ENCODE data around the gene ACOT6.
"Not testable (repeated sequence)": the region's sequence is repeated elsewhere in the genome, so short reads cannot be mapped to it uniquely, and the experiment has no call there.

The ACOT6 gene

GRCh38 chr14:73602994-73603393 lies 9.3 kb upstream of the ACOT6 start:
- DNase-seq: no peak

- DNase-seq: no peak
Measured at GRCh38 chr14:73606271-73606670, 6.0 kb upstream of the ACOT6 start.

- no peak for DNase-seq
Measured at GRCh38 chr14:73607241-73607640, 5.1 kb upstream of the ACOT6 start.

- no peak for DNase-seq
Measured at GRCh38 chr14:73610687-73611086, 1.6 kb upstream of the ACOT6 start.

DNA sequence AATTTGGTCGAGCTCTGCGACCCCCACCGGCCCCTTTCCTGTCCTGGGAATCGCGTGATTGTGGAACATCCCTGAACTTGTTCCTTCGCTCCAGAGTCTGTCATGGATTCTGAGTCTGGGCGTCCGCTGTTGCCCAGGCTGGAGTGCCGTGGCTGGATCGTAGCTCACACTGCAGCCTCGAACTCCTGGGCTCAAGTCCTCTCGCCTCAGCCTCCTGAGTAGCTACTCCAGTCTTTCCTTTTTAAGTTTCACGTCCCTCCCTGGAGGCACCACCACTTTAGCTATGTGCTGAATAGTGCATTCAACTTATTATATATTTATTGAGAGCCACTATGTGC lies 698 bp downstream of the ACOT6 start:
- peak in 1 of 2 experiments; percentile 61 for DNase-seq

DNA sequence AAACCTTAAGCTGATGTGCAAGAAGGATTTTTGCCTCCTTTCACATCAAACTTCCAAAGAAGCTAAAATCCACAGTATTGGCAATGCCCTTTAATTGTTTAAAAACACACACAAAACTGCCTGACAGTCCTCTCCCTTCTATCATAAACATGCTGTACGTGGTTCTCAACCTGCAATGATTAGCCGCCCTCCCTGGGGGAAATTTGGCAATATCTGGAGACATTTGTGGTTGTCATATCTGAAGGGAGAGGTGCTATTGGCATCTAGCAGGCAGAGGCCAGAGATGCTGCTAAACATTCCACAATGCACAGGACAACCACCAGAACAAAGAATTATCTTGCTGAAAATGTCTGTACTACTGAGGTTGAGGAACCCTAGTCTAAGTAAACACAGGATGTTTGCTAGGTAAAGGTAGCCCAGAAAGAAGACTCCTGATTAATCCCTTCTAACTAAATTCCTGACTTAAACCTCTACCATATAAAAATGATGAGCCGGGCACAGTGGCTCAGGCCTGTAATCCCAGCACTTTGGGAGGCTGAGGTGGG lies 1.2 kb downstream of the ACOT6 start:
- DNase-seq: no peak

GRCh38 chr14:73616831-73617230 lies 4.5 kb downstream of the ACOT6 start:
- DNase-seq: no peak

GRCh38 chr14:73619524-73619923 lies 7.2 kb downstream of the ACOT6 start:
- DNase-seq: no peak

GRCh38 chr14:73620268-73620667 lies 8.0 kb downstream of the ACOT6 start:
- DNase-seq: no peak

- DNase-seq: no peak
Measured at GRCh38 chr14:73623504-73624054, 11.3 kb downstream of the ACOT6 start.

DNA sequence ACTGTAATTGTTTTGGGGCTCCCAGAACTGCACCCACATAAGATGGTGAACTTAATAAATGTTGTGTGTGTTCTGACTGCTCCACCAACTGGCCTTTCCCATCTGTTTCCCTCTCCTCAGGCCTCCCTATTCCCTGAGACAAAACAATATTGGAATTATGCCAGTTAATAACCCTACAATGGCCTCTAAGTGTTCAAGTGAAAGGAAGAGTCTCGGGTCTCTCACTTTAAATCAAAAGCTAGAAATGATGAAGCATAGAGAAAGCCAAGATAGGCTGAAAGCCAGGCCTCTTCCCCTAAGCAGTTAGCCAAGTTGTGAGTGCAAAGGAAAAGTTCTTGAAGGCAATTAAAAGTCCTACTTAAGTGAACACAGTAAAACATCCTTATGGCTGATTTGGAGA lies 13.4 kb downstream of the ACOT6 start:
- DNase-seq: no peak

- DNase-seq: no peak
Measured at GRCh38 chr14:73627151-73627558, 14.8 kb downstream of the ACOT6 start.

GRCh38 chr14:73630009-73630780 lies 17.9 kb downstream of the ACOT6 start:
- no peak for DNase-seq

GRCh38 chr14:73633116-73634010 lies 21.0 kb downstream of the ACOT6 start:
- DNase-seq: peak; percentile 77 to 87

- DNase-seq: peak; percentile 62 to 92
Measured at GRCh38 chr14:73634011-73634833, 21.9 kb downstream of the ACOT6 start.

GRCh38 chr14:73636355-73636754 lies 24.0 kb downstream of the ACOT6 start:
- DNase-seq: not testable (repeated sequence)

GRCh38 chr14:73637830-73638229 lies 25.5 kb downstream of the ACOT6 start:
- DNase-seq: no peak

GRCh38 chr14:73640796-73641365 lies 28.6 kb downstream of the ACOT6 start:
- DNase-seq: no peak

DNA sequence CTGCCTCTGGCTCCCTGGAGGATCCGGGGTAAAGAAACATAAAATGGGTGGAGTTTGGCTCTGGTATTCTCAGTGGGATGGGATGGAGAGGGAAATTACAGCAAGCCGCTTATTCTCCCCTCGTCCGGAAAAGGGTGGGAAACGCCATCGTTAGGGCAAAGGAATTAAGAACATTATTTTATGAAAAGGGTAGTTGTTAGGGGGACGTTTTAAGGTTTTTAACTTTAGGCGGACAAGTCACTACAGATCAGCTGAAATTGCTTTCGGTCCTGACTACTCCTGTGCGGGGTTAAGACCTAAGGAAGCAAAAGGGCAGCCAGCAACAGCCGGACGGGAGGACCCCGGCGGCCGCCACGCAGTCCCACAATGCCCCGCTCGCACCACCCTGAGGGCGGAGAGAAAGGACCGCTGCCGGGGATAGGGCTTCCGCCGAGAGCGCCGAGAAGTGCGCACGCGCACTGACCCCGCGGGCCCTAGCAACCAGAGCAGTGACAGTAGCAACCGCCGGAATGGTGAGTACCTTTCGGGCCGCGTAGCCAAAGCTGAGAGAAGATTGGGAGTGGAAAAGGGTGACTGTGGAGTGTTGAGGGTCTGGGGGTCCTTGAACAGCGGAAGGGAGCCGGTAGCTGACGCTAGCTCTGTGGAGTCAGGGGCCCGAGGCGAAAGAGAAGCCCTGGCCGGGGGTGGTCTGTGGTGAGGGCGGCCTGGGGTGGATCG lies 32.4 kb downstream of the ACOT6 start, which contains the start of gene DNAL1:
Gene DNAL1, plus strand, starts transcription at position 456 of the 717 bp plus-strand sequence. Its CDS starts 54 bp downstream, at position 510.
- peak; percentile 97 to 98 for DNase-seq

GRCh38 chr14:73645248-73645610 lies 32.9 kb downstream of the ACOT6 start:
- DNase-seq: no peak

DNA sequence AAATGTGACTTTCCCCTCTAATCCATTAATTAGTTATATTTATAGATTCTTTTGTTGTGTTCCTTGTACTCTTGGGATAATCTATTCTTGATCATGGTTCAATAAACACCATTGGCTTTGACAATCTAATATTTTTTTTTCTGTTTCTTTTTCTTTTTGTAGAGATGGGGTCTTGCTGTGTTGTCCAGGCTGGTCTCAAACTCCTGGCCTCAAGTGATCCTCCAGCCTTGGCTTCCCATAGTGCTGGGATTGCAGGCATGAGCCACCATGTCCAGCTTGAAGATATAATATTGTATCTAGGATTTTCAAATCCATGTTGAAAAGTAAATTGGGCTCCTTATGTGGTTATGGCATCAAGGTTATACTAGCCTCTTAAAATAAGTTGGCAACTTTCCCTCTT lies 38.7 kb downstream of the ACOT6 start:
- DNase-seq: no peak
